ENCODE results near the gene ELAVL4.
"Not testable (repeated sequence)": the region's sequence is repeated elsewhere in the genome, so short reads cannot be mapped to it uniquely, and the experiment has no call there.

The ELAVL4 gene

GRCh38 chr1:50140182-50140447, 31.4 kb downstream of the ELAVL4 start:
- DNase-seq (ENCODE audit: insufficient read length, low spot score) (no peak), FAIRE-seq (no peak)
- no peak for TF ChIP-seq POLR2A (IDR thresholded peaks at IDR 0.05; ENCODE audit: low read depth, low read length)

- FAIRE-seq = no peak
- no peak for DNase-seq (ENCODE audit: insufficient read length, low spot score)
- no peak for TF ChIP-seq POLR2A (IDR thresholded peaks at IDR 0.05; ENCODE audit: low read depth, low read length)
These were observed 38.6 kb downstream of the ELAVL4 start for GRCh38 chr1:50147191-50147850.

DNA sequence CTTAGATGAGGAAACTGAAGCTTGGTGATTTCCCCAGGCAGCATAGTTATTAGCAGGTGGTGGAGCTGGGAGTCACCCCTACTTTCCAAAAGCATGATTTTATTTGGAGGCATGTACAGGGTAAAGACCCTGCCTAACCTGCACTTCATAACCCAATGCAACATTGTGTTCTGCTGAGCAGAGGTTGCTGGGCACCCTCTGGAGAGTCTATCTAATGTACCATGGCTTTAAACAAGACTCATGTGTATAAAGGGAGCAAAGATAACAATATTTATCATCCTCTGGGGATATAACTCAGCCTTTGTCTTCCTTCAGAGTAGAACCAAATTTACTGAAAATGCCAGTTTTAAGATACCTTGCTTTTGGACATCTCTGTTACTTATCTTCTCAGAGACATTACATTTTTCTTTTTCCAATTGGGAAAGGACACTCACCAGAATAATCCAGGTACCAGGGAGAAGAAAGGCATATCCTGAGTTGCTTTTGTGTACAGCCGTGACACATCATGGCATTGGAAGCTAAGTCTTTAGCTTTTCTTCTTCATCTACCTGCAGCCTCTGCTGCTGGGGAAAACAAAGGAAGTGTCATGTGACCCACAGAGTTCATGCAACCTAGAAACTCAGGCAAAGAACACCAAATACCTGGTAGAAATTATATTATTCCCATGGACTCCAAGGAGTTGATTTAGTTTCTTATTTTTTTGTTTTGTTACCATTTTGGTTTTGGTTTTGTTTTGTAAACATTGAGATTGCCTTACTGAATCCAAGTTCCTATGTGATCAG, 39.6 kb downstream of the ELAVL4 start:
- no peak for TF ChIP-seq POLR2A (IDR thresholded peaks at IDR 0.05; ENCODE audit: low read depth, low read length)
- FAIRE-seq (no peak), DNase-seq (ENCODE audit: insufficient read length, low spot score) (no peak)

DNA sequence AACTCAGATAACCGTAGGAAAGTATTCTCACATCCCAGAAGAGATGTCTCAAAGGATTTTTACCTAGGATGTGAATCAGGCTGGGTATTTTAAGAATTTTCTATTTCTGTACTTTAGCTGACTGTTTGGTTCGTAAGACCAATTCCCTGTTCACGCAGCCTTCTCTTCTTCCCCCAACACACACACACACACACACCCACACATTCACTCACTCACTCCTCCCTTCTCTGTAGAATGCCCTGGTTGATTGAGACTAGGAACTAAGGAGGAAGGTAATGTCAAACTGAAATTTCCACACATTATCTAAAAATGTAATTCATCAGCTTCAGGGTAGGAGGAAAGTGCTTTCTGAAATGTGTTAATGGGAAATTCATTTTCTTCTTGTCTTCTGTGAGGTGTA, 43.5 kb downstream of the ELAVL4 start:
- no peak for TF ChIP-seq POLR2A (IDR thresholded peaks at IDR 0.05; ENCODE audit: low read depth, low read length)
- FAIRE-seq (no peak), DNase-seq (ENCODE audit: insufficient read length, low spot score) (no peak)

DNA sequence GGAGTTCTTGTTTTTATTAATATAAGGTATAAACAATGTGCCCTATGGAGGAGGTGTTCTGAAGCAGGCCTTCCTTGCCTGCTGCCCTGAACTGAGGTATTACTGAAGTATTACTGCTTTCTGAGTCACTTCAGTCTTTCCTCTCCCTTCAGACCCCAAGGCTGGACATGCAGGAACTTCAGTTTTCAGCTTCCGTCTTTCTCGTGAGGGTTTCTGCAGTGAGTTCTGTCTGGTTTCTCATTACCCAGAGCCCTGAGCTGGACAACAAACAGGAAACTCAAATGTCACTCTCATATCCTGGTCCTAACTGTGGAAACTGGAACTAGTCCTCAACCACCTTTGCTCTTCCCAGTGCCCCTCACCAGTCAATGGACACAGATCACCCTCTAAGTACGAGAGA, 46.8 kb downstream of the ELAVL4 start:
- no peak for FAIRE-seq
- DNase-seq (ENCODE audit: insufficient read length, low spot score) = no peak
- TF ChIP-seq POLR2A (IDR thresholded peaks at IDR 0.05; ENCODE audit: low read depth, low read length) = no peak

- no peak for TF ChIP-seq POLR2A (IDR thresholded peaks at IDR 0.05; ENCODE audit: low read depth, low read length)
- DNase-seq (ENCODE audit: insufficient read length, low spot score) (no peak), FAIRE-seq (no peak)
These were observed 47.7 kb downstream of the ELAVL4 start for GRCh38 chr1:50156241-50157010.

GRCh38 chr1:50157306-50157941, 48.7 kb downstream of the ELAVL4 start:
- no peak for TF ChIP-seq POLR2A (IDR thresholded peaks at IDR 0.05; ENCODE audit: low read depth, low read length)
- DNase-seq (ENCODE audit: insufficient read length, low spot score) (no peak), FAIRE-seq (no peak)

GRCh38 chr1:50158421-50158820, 49.7 kb downstream of the ELAVL4 start:
- DNase-seq (ENCODE audit: insufficient read length, low spot score) (no peak), FAIRE-seq (no peak)
- no peak for TF ChIP-seq POLR2A (IDR thresholded peaks at IDR 0.05; ENCODE audit: low read depth, low read length)

DNA sequence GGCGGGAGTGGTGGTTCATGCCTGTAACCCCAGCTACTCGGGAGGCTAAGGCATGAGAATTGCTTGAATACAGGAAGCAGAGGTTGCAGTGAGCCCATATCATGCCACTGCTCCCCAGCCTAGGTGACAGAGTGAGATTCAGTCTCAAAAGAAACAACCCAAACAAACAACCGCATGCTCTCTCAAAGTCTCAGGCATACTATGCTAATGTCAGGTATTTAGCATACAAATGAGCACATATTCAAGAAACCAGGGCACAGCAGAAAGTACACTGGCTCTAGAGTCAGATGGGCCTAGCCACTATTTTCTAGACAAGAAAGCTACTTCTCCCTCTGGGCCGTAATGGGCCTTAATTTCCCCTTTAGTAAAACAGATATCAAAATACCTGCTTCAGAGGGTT, 55.0 kb downstream of the ELAVL4 start:
- DNase-seq (ENCODE audit: insufficient read length, low spot score) = no peak
- no peak for FAIRE-seq
- TF ChIP-seq POLR2A (IDR thresholded peaks at IDR 0.05; ENCODE audit: low read depth, low read length) = no peak

GRCh38 chr1:50166351-50166750, 57.6 kb downstream of the ELAVL4 start:
- not testable (repeated sequence) for DNase-seq (ENCODE audit: insufficient read length, low spot score); FAIRE-seq

- no peak for DNase-seq (ENCODE audit: insufficient read length, low spot score)
- no peak for FAIRE-seq
- TF ChIP-seq POLR2A (IDR thresholded peaks at IDR 0.05; ENCODE audit: low read depth, low read length) = no peak
These were observed 63.6 kb downstream of the ELAVL4 start for GRCh38 chr1:50172299-50172698.

GRCh38 chr1:50174101-50174500, 65.4 kb downstream of the ELAVL4 start:
- TF ChIP-seq POLR2A (IDR thresholded peaks at IDR 0.05; ENCODE audit: low read depth, low read length) = no peak
- no peak for FAIRE-seq

DNA sequence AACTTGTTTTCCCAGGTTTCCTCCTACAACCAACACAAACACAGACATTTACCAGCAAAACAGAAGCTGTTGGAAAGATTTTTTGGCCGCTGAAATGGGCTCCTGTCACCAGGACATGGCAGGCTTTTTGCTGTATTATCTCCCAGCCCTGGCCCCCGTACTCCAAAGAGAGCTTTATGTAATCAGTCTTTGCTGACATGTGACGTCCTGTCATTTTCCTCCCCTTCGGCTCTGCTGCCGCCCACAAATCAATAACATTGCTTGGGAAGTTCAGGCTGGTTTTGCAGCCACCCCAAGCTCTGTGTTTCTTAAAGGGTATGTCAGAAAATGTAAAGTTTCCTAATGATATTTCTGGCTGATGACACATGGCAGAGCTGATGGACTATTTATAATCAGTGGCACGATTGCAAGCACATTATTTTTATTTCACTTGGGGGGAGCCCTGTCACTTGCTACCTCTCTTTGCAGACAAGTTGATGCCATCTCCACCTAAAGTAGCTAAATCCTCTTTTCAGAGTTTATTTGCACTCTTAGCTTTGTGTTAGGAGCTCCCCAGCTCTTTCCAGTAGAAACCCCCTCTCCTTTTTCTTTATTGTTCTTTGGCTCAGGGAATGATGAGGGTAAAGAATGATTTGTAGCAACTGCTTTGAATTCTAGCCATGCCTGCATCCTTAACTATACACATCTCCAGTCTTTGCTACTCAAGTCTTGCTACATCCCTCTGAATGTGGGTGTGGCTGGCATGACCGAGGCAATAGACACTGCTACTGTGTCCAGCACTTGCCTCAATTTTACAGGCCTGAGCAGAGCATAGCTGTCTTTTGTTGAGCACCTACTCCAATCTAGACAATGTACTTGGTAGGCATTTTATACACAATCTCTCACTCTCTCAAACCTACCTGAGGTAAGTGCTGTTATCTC, 67.3 kb downstream of the ELAVL4 start:
- no peak for DNase-seq (ENCODE audit: insufficient read length, low spot score)
- FAIRE-seq = no peak
- no peak for TF ChIP-seq POLR2A (IDR thresholded peaks at IDR 0.05; ENCODE audit: low read depth, low read length)

More at GRCh38 chr1:50174101-50174500, 65.4 kb downstream of the ELAVL4 start:
- DNase-seq (ENCODE audit: insufficient read length, low spot score) = no peak

All from H54 (cell line).